ENCODE measurements around the gene EIF2AK3.
"Not testable (repeated sequence)": the region's sequence is repeated elsewhere in the genome, so short reads cannot be mapped to it uniquely, and the experiment has no call there.

EIF2AK3 gene

DNA sequence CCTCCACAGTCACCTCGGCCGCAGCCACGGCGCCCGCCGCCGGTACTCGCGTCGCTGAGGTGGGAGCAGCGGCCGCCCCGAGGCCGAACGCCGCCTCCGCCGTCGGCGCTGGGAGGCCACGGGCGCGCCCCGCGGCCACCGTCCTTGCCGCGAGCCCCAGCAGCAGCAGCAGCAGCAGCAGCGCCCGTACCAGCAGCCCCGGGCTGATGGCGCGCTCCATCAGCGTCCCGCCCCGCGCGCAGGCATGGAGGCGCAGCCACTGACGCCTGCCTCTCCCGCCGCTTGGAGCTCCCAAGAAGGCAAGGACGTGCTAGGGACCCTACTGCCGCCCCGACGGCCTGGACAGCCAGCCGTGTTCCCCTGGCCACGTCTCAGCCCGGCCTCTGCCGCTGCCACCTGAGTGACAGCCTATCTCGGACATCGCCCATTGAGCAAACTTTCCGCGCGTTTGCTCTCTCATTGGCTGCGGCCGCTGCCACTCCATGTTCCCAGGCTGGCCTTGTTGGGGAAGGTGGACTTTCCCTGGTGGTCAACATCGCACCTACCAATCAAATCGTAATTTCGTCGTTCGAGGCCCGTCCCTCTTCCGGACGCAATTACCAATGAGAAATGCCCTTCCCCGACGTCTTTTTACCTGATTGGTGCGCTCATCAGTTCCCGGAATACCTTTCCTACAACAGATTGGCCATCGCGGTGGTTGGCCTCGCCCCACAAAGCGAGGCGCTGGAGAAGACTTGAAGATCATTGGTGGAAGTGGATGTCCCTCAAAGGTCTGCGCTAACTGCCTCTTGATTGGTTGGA is at the start of gene EIF2AK3:
Gene EIF2AK3, minus strand, starts transcription at position 410 of the 801 bp plus-strand sequence. Its CDS starts 190 bp downstream, at position 220.
- peak; percentile 92 for FAIRE-seq

DNA sequence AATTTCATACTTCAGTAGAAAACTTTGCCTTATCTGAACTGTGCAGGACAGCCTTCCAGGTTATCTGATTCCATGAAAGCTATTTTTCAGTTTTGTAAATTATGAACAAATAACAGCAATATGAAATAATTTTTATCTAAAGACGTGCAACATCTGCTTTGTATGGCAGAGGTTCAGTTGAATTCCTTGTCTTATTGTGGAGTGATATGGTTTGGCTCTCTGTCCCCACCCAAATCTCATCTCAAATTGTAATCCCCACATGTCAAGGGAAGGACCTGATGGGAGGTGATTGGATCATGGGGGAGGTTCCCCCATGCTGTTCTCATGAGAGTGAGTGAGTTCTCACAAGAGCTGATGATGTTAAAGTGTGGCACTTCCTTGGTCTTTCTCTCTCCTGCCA is 46.1 kb upstream of the EIF2AK3 start:
- no peak for FAIRE-seq

GRCh38 chr2:88671786-88672427 is 44.6 kb upstream of the EIF2AK3 start:
- FAIRE-seq, result no peak

DNA sequence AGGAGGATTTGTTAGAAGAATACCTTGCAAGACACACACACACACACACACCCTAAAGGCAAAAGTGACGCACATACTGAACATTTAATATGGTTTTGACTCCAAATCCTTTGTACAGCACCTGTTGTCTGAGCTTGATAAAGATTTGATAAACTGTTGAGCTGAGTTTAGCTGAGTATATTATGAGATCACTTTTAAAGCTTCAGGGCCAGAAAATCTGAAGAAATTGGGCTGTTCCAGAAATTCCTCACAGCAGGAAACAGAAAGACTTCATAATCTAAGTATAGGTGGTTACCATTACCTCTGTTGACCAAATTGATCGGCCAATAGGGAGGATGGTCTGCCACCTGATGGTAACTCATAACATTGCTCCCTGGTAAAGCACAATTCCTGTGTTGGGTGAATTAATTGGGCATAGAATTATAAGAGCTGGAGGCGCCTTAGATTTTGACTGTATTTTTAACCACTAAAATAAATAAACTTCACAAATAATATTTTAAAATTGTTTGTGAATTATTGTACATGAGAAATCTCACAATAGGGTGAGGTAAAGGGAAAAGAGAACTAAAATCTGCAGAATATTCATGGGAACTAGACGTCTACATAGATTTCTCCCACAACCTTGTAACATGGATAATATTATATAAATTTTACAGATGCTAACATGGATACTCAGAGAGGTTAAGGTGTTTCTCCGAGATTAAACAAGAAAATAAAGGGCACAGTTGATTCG is 42.4 kb upstream of the EIF2AK3 start:
- FAIRE-seq, result peak; percentile 75

DNA sequence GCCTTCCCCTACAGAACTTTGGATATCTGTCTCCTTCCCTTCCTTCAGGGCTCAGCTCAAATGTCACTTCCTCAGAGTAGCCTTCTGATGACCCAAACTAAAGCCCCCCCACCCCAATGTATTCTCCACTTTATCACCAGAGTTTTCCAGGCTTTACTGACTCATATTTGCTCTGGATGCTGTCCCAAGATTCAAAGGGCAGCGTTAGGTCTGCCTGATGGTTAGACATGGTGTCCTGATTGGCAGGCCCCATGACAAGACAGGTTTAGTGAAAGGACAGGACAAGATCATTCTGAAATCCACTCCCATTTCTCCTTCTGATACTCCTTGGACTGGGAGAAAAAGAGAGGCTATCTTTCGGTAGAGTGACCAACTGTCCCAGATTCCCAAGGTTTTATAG is 41.6 kb upstream of the EIF2AK3 start:
- FAIRE-seq, result no peak

GRCh38 chr2:88667219-88667618 is 40.0 kb upstream of the EIF2AK3 start:
- no peak for FAIRE-seq

DNA sequence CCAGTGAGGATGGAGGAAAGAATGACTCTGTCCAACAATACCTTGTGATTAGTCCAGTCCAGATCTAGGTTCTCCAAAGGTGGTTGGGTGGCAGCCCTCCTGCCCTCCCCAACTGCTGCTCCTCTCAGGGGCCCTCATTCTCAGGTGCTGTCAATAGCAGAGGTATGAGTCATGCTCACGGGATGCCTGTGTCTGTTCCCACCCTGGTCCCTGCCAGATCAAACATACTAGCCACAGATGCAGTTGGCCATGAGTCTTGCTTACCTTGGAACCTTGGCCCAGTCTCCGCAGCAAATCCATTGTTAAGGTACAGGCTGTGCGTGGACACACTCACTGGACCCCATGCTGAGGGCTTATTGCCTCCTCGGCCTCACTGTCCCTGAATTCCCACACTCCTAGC is 39.3 kb upstream of the EIF2AK3 start:
- FAIRE-seq, result no peak

GRCh38 chr2:88660622-88661021 is 33.4 kb upstream of the EIF2AK3 start:
- FAIRE-seq, result no peak

- no peak for FAIRE-seq
Measured at GRCh38 chr2:88659538-88659915, 32.3 kb upstream of the EIF2AK3 start.

DNA sequence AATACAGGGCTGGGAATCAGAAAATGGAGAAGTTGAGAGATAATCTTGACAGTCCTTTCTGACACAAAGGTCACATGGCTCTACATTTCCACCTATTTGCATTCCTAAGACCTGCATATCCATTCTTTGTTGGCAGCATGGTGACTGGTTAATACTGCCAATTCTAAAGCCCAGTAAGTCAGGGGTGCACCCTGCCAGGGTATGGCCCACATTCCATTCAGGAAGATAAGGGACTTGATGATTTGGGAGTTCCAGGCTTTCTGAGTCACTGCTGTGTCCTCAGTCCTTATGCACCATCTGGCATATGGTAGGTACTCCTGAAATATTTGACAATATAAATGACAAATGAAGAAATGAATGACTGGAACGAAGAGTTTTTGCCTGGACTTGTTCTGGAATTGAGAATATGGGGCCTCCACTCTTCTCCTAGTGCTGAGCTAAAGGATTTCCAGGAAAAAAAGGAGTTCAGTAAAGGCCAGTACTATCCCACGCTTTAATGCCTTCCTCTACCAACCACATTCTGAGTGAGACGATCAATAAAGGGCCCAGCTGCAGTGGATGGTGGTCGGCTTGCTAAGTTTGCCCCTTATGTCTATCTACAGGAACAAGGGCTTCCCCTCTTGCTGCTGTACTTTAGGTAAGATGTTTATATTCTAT is 31.7 kb upstream of the EIF2AK3 start:
- no peak for FAIRE-seq

DNA sequence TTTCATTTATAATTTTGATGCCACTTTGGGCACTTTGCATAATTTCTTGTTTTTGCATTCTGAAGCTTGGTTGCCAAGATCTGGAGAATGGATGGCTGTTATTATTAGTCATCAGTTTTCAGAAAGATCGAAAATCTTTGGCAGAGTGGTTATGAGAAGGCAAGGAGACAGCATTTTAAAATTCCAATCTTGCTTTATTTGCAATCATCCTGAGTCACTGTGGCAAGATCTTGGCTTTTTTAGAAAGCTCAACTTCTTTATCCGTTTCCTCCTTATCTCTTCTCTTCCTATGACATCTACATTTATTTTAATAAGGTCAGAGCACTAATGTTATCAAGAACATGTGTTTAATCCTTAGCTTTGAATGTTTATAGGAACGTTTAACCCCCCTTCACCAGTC is 31.1 kb upstream of the EIF2AK3 start:
- FAIRE-seq, result no peak

DNA sequence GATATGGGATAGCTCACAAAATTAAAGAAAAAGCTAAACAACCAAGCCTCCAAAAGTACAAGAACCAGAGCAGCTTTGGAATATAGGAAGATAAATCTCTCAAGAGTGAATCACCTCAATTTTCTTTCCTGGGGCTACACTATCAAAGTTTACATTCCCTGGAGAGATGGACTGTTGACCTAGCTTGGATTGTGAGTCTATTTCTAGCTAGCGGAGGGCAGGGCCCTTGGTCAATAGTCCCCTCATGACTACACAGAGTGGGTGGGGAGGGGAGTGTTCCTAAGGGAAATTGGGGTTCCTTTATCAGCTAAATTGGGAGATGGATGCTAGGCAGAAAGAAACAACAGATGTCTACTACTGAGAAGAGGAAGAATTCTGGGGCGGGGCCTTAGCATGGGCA is 29.9 kb upstream of the EIF2AK3 start:
- FAIRE-seq, result no peak

DNA sequence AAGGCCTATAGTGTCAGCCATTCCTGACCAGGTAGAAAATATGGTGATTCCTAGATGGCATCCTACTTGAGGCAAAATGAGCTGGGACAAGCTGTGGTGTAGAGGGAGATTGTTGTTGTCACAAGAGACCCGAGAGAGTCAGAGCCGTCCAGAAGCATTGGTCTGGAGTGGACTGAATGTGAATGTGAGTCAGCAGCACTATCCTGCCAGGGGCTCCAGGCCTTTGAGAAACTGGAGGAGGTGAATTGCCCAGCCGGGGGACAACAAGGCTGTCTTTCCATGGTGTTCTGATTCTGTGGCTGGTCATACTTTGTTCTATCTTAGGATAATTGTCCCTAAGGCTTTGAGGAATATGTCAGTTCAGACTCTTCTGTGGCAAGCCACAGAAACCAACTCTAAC is 29.4 kb upstream of the EIF2AK3 start:
- FAIRE-seq, result no peak

- FAIRE-seq, result no peak
Measured at GRCh38 chr2:88654714-88655113, 27.4 kb upstream of the EIF2AK3 start.

GRCh38 chr2:88651646-88652045 is 24.4 kb upstream of the EIF2AK3 start:
- FAIRE-seq, result no peak

- FAIRE-seq, result not testable (repeated sequence)
Measured at GRCh38 chr2:88645291-88645882, 18.1 kb upstream of the EIF2AK3 start.

DNA sequence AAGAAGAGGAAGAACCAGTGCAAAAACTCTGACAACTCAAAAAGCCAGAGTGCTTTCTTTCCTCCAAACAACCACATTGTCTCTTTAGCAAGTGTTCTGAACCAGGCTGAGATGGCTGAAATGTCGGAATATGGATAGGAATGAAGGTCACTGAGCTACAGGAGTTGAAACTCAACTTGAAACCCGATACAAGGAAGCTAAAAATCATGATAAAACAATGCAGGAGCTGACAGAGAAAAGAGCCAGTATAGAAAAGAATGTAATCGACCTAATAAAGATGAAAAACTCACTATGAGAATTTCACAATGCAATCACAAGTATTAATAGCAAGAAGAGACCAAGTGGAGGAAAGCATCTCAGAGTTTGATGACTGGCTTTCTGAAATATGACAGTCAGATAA is 15.0 kb upstream of the EIF2AK3 start:
- no peak for FAIRE-seq

GRCh38 chr2:88641330-88641729 is 14.1 kb upstream of the EIF2AK3 start:
- no peak for FAIRE-seq

GRCh38 chr2:88639865-88640264 is 12.6 kb upstream of the EIF2AK3 start:
- FAIRE-seq, result no peak

DNA sequence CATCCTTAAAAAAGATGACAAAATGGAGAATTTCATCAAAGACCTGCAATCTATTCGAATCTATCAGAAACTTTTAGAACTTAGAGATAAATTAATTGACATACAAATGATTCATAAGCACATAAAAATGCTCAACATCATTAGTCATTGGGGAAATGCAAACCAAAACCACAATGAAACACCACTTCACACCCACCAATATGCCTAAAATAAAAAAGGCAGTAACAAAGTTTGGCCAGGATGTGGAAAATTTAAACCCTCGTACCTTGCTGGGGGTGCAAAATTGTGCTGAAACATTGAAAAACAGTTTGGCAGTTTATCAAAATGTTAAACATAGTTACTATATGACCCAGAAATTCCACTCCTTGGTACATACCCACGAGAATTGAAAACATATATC is 11.5 kb upstream of the EIF2AK3 start:
- no peak for FAIRE-seq

DNA sequence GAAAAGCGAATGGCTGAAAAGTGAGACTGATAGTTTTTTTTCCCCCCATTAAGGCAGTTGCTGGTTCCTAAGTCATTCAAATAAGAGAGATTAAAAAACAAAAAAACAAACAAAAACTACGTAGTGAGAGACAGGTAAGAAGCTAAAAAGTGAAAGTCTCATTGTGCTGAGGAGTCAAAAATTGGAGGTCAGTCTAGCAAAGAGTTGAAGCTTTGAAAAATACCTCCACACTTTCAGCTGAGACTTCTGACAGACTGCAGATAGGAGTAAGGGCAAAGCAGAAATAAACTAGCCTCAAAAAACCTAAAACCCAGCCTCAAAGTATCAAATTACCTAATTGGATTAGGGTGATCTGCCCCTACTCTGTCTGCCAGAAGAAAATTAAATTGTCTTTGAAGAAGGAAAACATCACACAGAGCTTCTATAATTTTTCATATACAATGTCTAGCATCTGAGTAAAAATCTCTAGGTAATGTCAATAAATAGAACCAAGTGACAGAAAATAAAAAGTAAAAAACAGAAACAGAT is 10.9 kb upstream of the EIF2AK3 start:
- no peak for FAIRE-seq

DNA sequence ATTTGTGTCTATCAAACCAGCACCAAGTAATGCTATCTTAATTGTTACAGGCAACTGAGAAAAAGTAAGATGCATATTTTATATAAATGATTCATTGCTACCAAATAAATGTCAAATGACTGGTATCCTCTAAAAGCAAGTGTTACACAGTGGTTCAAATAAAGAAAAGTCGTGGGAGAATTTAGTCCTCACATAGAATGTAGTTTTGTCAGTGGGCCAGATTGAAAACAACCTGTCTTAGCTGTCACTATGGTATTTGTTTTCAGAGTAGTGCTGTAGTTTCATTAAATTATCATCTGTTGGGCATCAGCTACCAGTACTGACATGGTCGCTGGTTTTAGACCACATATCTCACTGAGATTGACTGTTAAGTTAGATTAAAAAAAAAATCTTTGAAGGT is 10.2 kb upstream of the EIF2AK3 start:
- FAIRE-seq, result no peak

GRCh38 chr2:88636026-88636425 is 8.8 kb upstream of the EIF2AK3 start:
- no peak for FAIRE-seq
